MCF 10A (cell line): ENCODE data around the gene WNT3A. TPM values are rescaled to one million over a fixed set of nuclear protein-coding genes. Genes with fewer than 3 reads are reported as not detected.

ENCODE experiments used
- BruUV-seq: library from RNA; stranded (reverse); fragments of 400-500 nt; replicated peaks from 2 replicates; lab custom pipeline; 2021; lab: Mats Ljungman, UMichigan
- CTCF ChIA-PET: fragments of 300-600 bp; sonication (Branson Sonifier 250); formaldehyde crosslinking; extraction: SDS; loops from one replicate; lab custom pipeline; 2021; ENCODE audit warnings: antibody characterized with exemption, inconsistent platforms; lab: Yijun Ruan, JAX
- POLR2A ChIA-PET: fragments of 300-600, 350-650 bp; sonication (Branson Sonifier 250); formaldehyde crosslinking; extraction: SDS; loops from one replicate; lab custom pipeline; 2020; ENCODE audit warnings: antibody characterized with exemption, inconsistent platforms; lab: Yijun Ruan, JAX
- DNase-seq: peaks from one replicate; pipeline ENCODE4 v3.0.0-alpha.2; 2018; ENCODE audit not compliant: unreplicated experiment
- H3K27ac Mint-ChIP-seq: one replicate; pipeline ENCODE4 v1.8.0; 2022; ENCODE audit warnings: mild to moderate bottlenecking, low read depth, mixed read lengths; ENCODE audit not compliant: unreplicated experiment
- H3K27me3 Mint-ChIP-seq: one replicate; pipeline ENCODE4 v1.8.0; 2022; ENCODE audit warnings: mixed read lengths; ENCODE audit not compliant: insufficient read depth, unreplicated experiment
- H3K36me3 Mint-ChIP-seq: one replicate; pipeline ENCODE4 v1.8.0; 2022; ENCODE audit warnings: mild to moderate bottlenecking, moderate library complexity, mixed read lengths; ENCODE audit not compliant: insufficient read depth, unreplicated experiment
- H3K4me1 Mint-ChIP-seq: one replicate; pipeline ENCODE4 v1.8.0; 2022; ENCODE audit warnings: mixed read lengths; ENCODE audit not compliant: insufficient read depth, unreplicated experiment
- H3K4me3 Mint-ChIP-seq: one replicate; pipeline ENCODE4 v1.8.0; 2022; ENCODE audit warnings: mild to moderate bottlenecking, moderate library complexity, mixed read lengths; ENCODE audit not compliant: unreplicated experiment
- H3K9me3 Mint-ChIP-seq: one replicate; pipeline ENCODE4 v1.8.0; 2022; ENCODE audit warnings: mixed read lengths; ENCODE audit not compliant: unreplicated experiment
- CTCF ChIP-seq: fragments of 200-600 bp; IDR thresholded peaks from one replicate; pipeline ENCODE4 v1.8.0; 2022; ENCODE audit warnings: antibody characterized with exemption, mild to moderate bottlenecking; ENCODE audit not compliant: unreplicated experiment
- intact Hi-C: fragments of 100-400 bp; cut with micrococcal nuclease; formaldehyde crosslinking; loops from 2 replicates; pipeline ENCODE4 v1.14.1; 2022
- total RNA-seq: library from RNA; stranded (reverse); gene quantifications from 2 replicates; pipeline ENCODE4 v1.2.3, GENCODE V29; 2022

WNT3A gene
- total RNA-seq, 1 experiment from 2014 or later: not detected

GRCh38 chr1:228031276-228031995 is 24.6 kb downstream of the WNT3A start:
- H3K4me1 Mint-ChIP-seq: no peaks in the 10 kb centered on the region
- POLR2A ChIA-PET: interaction anchor here (0.7 kb wide), 1 partner anchor 17 kb away, joined by 3 read pairs; no protein-coding TSS in a partner anchor
- peaks cover 21% of the 10 kb centered on the region for H3K9me3 Mint-ChIP-seq
- CTCF ChIA-PET: interaction anchor here (0.6 to 1.9 kb wide), 3 partner anchors 12 to 28 kb away, joined by 3 to 8 read pairs (median 3); no protein-coding TSS in a partner anchor
- H3K27me3 Mint-ChIP-seq: peaks cover 10% of the 10 kb centered on the region
- no TSS peak for BruUV-seq
- H3K4me3 Mint-ChIP-seq: no peak overlapping the region
- H3K36me3 Mint-ChIP-seq: no peaks in the 10 kb centered on the region
- H3K27ac Mint-ChIP-seq: no peak overlapping the region
- no peak for TF ChIP-seq CTCF
- intact Hi-C loops: no loop called here
- DNase-seq: no peak

- POLR2A ChIA-PET: interaction anchor here (0.7 kb wide), 1 partner anchor 16 kb away, joined by 3 read pairs; no protein-coding TSS in a partner anchor
- peaks cover 6% of the 10 kb centered on the region for H3K27me3 Mint-ChIP-seq
- no peak overlapping the region for H3K27ac Mint-ChIP-seq
- no peaks in the 10 kb centered on the region for H3K36me3 Mint-ChIP-seq
- CTCF ChIA-PET: interaction anchor here (0.6 to 0.7 kb wide), 2 partner anchors 12 to 23 kb away, joined by 3 read pairs; no protein-coding TSS in a partner anchor
- intact Hi-C loops: no loop called here
- no peak for DNase-seq
- no peak for TF ChIP-seq CTCF
- no peak overlapping the region for H3K4me3 Mint-ChIP-seq
- no peaks in the 10 kb centered on the region for H3K4me1 Mint-ChIP-seq
- peaks cover 21% of the 10 kb centered on the region for H3K9me3 Mint-ChIP-seq
- BruUV-seq: no TSS peak
Observed at GRCh38 chr1:228032041-228032440, 25.2 kb downstream of the WNT3A start.

- H3K4me1 Mint-ChIP-seq: no peaks in the 10 kb centered on the region
- H3K9me3 Mint-ChIP-seq: peaks cover 21% of the 10 kb centered on the region
- intact Hi-C loops: no loop called here
- H3K36me3 Mint-ChIP-seq: no peaks in the 10 kb centered on the region
- H3K27ac Mint-ChIP-seq: no peak overlapping the region
- no TSS peak for BruUV-seq
- H3K4me3 Mint-ChIP-seq: no peak overlapping the region
- H3K27me3 Mint-ChIP-seq: no peaks in the 10 kb centered on the region
- ChIA-PET POLR2A (interaction anchor here (1.0 kb wide), 1 partner anchor 9 kb away, joined by 5 read pairs; no protein-coding TSS in a partner anchor), CTCF (interaction anchor here (1.0 to 1.5 kb wide), 2 partner anchors 8 to 30 kb away, joined by 3 read pairs; no protein-coding TSS in a partner anchor)
- no peak for TF ChIP-seq CTCF
- DNase-seq: no peak
Observed at GRCh38 chr1:228033376-228033775, 26.6 kb downstream of the WNT3A start.

GRCh38 chr1:228034954-228035837 is 28.4 kb downstream of the WNT3A start:
- CTCF ChIA-PET: interaction anchor here (0.8 to 1.4 kb wide), 3 partner anchors 25 to 53 kb away, joined by 3 to 4 read pairs (median 3); no protein-coding TSS in a partner anchor

More at GRCh38 chr1:228034954-228035837, 28.4 kb downstream of the WNT3A start:
- no peaks in the 10 kb centered on the region for H3K27me3 Mint-ChIP-seq
- H3K9me3 Mint-ChIP-seq: peaks cover 21% of the 10 kb centered on the region
- TF ChIP-seq CTCF: no peak
- DNase-seq: no peak
- H3K27ac Mint-ChIP-seq: no peak overlapping the region
- H3K36me3 Mint-ChIP-seq: no peaks in the 10 kb centered on the region
- intact Hi-C loops: no loop called here
- POLR2A ChIA-PET: no interaction called here
- H3K4me3 Mint-ChIP-seq: no peak overlapping the region
- BruUV-seq: no TSS peak
- no peaks in the 10 kb centered on the region for H3K4me1 Mint-ChIP-seq
